Suprapubic skin (tissue), 3 donors: ENCODE data around the gene MYOM1.

Experiments used
- CTCF ChIP-seq, 2 donors: fragments of 200-600 bp in 1 of 2; fragments of 450-650 bp in 1 of 2; sonication (generic) in 1 of 2; IDR thresholded peaks; one replicate each; pipeline ENCODE4 v1.5.1; 2016 to 2019; ENCODE audit warnings: antibody characterized with exemption in 2 of 2, mild to moderate bottlenecking in 1 of 2, moderate library complexity in 1 of 2
- EP300 ChIP-seq: sonication (generic); formaldehyde crosslinking; IDR thresholded peaks from one replicate; pipeline ENCODE4 v1.6.1; 2017; ENCODE audit warnings: antibody characterized with exemption

- no peak for TF ChIP-seq CTCF (IDR thresholded peaks at IDR 0.05)
- no peak for TF ChIP-seq EP300
Observed at GRCh38 chr18:3054780-3055179, 165.0 kb downstream of the MYOM1 start.
